GM23338 (cell line): ENCODE results near the gene NRSN2. TPM values are rescaled to one million over a fixed set of nuclear protein-coding genes. Genes with fewer than 3 reads are reported as not detected.

Source experiments
- ATAC-seq: fragments of 200-7000 bp; cut with Tn5 transposase; 3 replicates; pipeline ENCODE4 v1.9.1; 2020
- DNase-seq: peaks from one replicate; pipeline ENCODE4 v3.0.0-alpha.2; 2015; ENCODE audit warnings: low spot score
- H2AFZ ChIP-seq: fragments of 200-600 bp; sonication (generic); 2 replicates; pipeline ENCODE4 v1.8.0; 2016; ENCODE audit warnings: antibody characterized with exemption, mild to moderate bottlenecking, moderate library complexity
- H3F3A ChIP-seq: fragments of 200-600 bp; sonication (generic); replicated peaks from 2 replicates; pipeline ENCODE4 v1.8.0; 2017; ENCODE audit warnings: antibody characterized with exemption, mixed run types, low read depth
- H3K27ac ChIP-seq: fragments of 200-600 bp; sonication (generic); 2 replicates; pipeline ENCODE4 v1.6.1; 2016; ENCODE audit warnings: low read depth
- H3K27me3 ChIP-seq: fragments of 200-600 bp; sonication (generic); 2 replicates; pipeline ENCODE4 v1.8.0; 2016; ENCODE audit warnings: mild to moderate bottlenecking, mixed run types, moderate library complexity; ENCODE audit not compliant: insufficient read depth
- H3K36me3 ChIP-seq: fragments of 200-600 bp; sonication (generic); 2 replicates; pipeline ENCODE4 v1.8.0; 2016; ENCODE audit warnings: mild to moderate bottlenecking; ENCODE audit not compliant: insufficient read depth
- H3K4me1 ChIP-seq: fragments of 200-600 bp; sonication (generic); 2 replicates; pipeline ENCODE4 v1.8.0; 2016; ENCODE audit warnings: mild to moderate bottlenecking, moderate library complexity; ENCODE audit not compliant: insufficient read depth
- H3K4me2 ChIP-seq: fragments of 200-600 bp; sonication (generic); 2 replicates; pipeline ENCODE4 v1.7.1; 2017; ENCODE audit warnings: mixed run types
- H3K4me3 ChIP-seq: fragments of 200-600 bp; sonication (generic); 2 replicates; pipeline ENCODE4 v1.6.1; 2016; ENCODE audit warnings: mixed run types
- H3K79me2 ChIP-seq: fragments of 200-600 bp; sonication (generic); replicated peaks from 2 replicates; pipeline ENCODE4 v1.8.0; 2017; ENCODE audit warnings: mild to moderate bottlenecking; ENCODE audit not compliant: insufficient read depth
- H3K9me2 ChIP-seq: fragments of 200-600 bp; sonication (generic); 2 replicates; pipeline ENCODE4 v1.8.0; 2017; ENCODE audit not compliant: insufficient read depth
- H4K20me1 ChIP-seq: fragments of 200-600 bp; sonication (generic); replicated peaks from 2 replicates; pipeline ENCODE4 v1.8.0; 2017; ENCODE audit warnings: mild to moderate bottlenecking; ENCODE audit not compliant: insufficient read depth
- H3K27ac Mint-ChIP-seq: 2 replicates; pipeline ENCODE4 v1.8.0; 2020; ENCODE audit warnings: inconsistent platforms, mild to moderate bottlenecking, moderate library complexity, mixed read lengths
- H3K27me3 Mint-ChIP-seq: 3 replicates; pipeline ENCODE4 v1.8.0; 2022; ENCODE audit warnings: low read depth, mild to moderate bottlenecking, moderate library complexity, mixed read lengths, inconsistent platforms; ENCODE audit not compliant: insufficient read depth, poor library complexity
- H3K36me3 Mint-ChIP-seq: 3 replicates; pipeline ENCODE4 v1.8.0; 2021; ENCODE audit warnings: low read depth, mild to moderate bottlenecking, inconsistent platforms, moderate library complexity, mixed read lengths
- H3K4me1 Mint-ChIP-seq: 3 replicates; pipeline ENCODE4 v1.8.0; 2020; ENCODE audit warnings: mild to moderate bottlenecking, inconsistent platforms, mixed read lengths
- H3K4me3 Mint-ChIP-seq: 3 replicates; pipeline ENCODE4 v1.8.0; 2021; ENCODE audit warnings: moderate library complexity, mild to moderate bottlenecking, inconsistent platforms, mixed read lengths
- H3K9me3 Mint-ChIP-seq: 3 replicates; pipeline ENCODE4 v1.8.0; 2020; ENCODE audit warnings: moderate library complexity, mild to moderate bottlenecking, inconsistent platforms, mixed read lengths
- CREB1 ChIP-seq: fragments of 250-450 bp; sonication (Bioruptor Pico); IDR thresholded peaks from 2 replicates; pipeline ENCODE4 v1.5.0; 2020; ENCODE audit warnings: low read depth, mild to moderate bottlenecking, moderate library complexity
- EZH2 ChIP-seq: fragments of 200-600 bp; sonication (generic); IDR thresholded peaks from one replicate; pipeline ENCODE4 v1.8.0; 2017; ENCODE audit warnings: antibody characterized with exemption, mild to moderate bottlenecking, low read depth; ENCODE audit not compliant: unreplicated experiment
- EZH2phosphoT487 ChIP-seq: fragments of 200-600 bp; sonication (generic); IDR thresholded peaks from one replicate; pipeline ENCODE4 v1.8.1; 2018; ENCODE audit warnings: antibody characterized with exemption; ENCODE audit not compliant: unreplicated experiment
- JUNB ChIP-seq: IDR thresholded peaks from one replicate; pipeline ENCODE4 v1.6.1; 2016; ENCODE audit warnings: antibody characterized with exemption; ENCODE audit not compliant: unreplicated experiment
- NANOG ChIP-seq: IDR thresholded peaks from 2 replicates; pipeline ENCODE4 v1.6.1; 2016; ENCODE audit warnings: antibody characterized with exemption, borderline replicate concordance
- POLR2AphosphoS5 ChIP-seq: IDR thresholded peaks from 2 replicates; pipeline ENCODE4 v1.6.1; 2016; ENCODE audit warnings: antibody characterized with exemption, low read depth
- STAT1 ChIP-seq: IDR thresholded peaks from one replicate; pipeline ENCODE4 v1.6.1; 2016; ENCODE audit warnings: antibody characterized with exemption; ENCODE audit not compliant: unreplicated experiment
- ZNF114 ChIP-seq: fragments of 250-450 bp; sonication (Bioruptor Pico); IDR thresholded peaks from 2 replicates; pipeline ENCODE4 v1.5.0; 2020; ENCODE audit warnings: mild to moderate bottlenecking, moderate library complexity
- polyA plus RNA-seq: library from polyadenylated mRNA; unstranded; fragments of >200 nt; fragmentation: Nextera tagmentation; extraction: Ambion mirVana; gene quantifications from 2 replicates; pipeline ENCODE4 v1.2.1, GENCODE V29; 2016
- total RNA-seq: library from RNA; depleted of rRNA; stranded (reverse); fragments of >200 nt; shearing (Covaris generic); gene quantifications from 2 replicates; pipeline ENCODE4 v1.2.3, GENCODE V29; 2014
- TF ChIP-seq, protein P1 (sequence below): IDR thresholded peaks from one replicate; pipeline ENCODE4 v1.6.1; 2018; ENCODE audit warnings: antibody characterized with exemption; ENCODE audit not compliant: unreplicated experiment
- TF ChIP-seq, protein P2 (sequence below): IDR thresholded peaks from 2 replicates; pipeline ENCODE4 v1.6.1; 2016; ENCODE audit warnings: antibody characterized with exemption

Gene NRSN2
- total and polyA plus RNA-seq, 2 experiments from 2014 or later: 14.4 to 17.9 TPM

DNA sequence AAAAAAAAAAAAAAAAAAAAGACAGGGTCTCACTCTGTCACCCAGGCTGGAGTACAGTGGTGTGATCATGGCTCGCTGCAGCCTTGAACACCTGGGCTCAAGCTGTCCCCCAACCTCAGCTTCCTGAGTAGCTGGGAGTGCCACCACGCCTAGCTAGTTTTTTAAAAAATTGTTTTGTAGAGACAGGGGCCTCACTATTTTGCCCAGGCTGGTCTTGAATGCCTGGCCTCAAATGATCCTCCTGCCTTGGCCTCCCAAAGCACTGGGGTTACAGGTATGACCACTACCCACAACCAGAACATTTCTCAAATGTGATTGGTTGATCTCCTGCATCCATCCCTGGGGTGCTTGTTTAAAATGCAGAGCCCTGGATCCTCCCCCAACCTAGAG is 55.6 kb downstream of the NRSN2 start (continued):
- TF ChIP-seq, protein P1, sequence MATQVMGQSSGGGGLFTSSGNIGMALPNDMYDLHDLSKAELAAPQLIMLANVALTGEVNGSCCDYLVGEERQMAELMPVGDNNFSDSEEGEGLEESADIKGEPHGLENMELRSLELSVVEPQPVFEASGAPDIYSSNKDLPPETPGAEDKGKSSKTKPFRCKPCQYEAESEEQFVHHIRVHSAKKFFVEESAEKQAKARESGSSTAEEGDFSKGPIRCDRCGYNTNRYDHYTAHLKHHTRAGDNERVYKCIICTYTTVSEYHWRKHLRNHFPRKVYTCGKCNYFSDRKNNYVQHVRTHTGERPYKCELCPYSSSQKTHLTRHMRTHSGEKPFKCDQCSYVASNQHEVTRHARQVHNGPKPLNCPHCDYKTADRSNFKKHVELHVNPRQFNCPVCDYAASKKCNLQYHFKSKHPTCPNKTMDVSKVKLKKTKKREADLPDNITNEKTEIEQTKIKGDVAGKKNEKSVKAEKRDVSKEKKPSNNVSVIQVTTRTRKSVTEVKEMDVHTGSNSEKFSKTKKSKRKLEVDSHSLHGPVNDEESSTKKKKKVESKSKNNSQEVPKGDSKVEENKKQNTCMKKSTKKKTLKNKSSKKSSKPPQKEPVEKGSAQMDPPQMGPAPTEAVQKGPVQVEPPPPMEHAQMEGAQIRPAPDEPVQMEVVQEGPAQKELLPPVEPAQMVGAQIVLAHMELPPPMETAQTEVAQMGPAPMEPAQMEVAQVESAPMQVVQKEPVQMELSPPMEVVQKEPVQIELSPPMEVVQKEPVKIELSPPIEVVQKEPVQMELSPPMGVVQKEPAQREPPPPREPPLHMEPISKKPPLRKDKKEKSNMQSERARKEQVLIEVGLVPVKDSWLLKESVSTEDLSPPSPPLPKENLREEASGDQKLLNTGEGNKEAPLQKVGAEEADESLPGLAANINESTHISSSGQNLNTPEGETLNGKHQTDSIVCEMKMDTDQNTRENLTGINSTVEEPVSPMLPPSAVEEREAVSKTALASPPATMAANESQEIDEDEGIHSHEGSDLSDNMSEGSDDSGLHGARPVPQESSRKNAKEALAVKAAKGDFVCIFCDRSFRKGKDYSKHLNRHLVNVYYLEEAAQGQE: no peak
- TF ChIP-seq POLR2AphosphoS5 (no peak), EZH2 (no peak), STAT1 (no peak), CREB1 (CRISPR knock-in tag) (no peak), ZNF114 (CRISPR knock-in tag) (no peak)

DNA sequence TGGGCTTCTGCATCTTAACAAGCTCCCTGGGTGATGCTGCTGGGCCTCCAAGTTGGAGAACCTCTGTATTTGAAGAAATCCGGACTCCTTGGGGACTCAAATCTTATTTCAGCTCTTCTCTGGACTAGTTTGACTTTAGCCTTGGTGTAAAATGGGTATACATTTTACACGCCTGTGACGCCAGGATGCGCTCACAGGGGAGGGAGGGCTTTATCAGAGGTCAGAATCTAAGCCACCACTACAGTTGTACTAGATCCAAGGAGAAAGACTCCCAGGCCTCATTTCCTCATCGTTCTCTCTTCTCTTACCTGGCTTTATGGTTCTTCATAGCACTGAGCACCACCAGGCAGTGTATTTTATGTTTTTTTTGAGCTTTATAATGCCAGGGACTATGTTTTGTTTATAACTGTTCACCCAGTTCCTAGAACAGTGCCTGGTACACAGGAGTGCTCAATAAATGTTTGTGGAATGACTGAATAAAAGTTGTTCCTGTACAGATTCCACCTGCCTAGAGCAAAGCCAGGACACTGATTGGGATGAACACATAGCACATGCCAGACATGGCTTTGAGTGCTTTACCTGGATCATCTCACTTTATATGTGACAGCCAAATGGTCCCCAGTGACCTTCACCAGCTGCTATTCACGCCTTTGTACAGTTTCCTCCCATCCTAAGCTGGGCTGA is 56.1 kb downstream of the NRSN2 start:
- H3K4me3 ChIP-seq: no peak overlapping the region
- DNase-seq: no peak
- Mint-ChIP-seq H3K27ac (no peak overlapping the region), H3K36me3 (peaks cover 6% of the 10 kb centered on the region; the same call in 1 of the 3 replicates), H3K4me1 (peaks cover 26% of the 10 kb centered on the region), H3K27me3 (peaks cover 10% of the 10 kb centered on the region), H3K4me3 (no peak overlapping the region), H3K9me3 (peaks cover 5% of the 10 kb centered on the region)
- H3K79me2 ChIP-seq: no peaks in the 10 kb centered on the region
- no peak overlapping the region for H3K27ac ChIP-seq
- peaks cover 5% of the 10 kb centered on the region; the same call in 1 of the 2 replicates for H3F3A ChIP-seq
- TF ChIP-seq JUNB: no peak
- TF ChIP-seq POLR2AphosphoS5: no peak
- TF ChIP-seq ZNF114 (CRISPR knock-in tag): no peak
- TF ChIP-seq NANOG: no peak
- H3K36me3 ChIP-seq: no peaks in the 10 kb centered on the region
- ATAC-seq: no peak
- no peaks in the 10 kb centered on the region for H4K20me1 ChIP-seq
- H2AFZ ChIP-seq: no peak overlapping the region
- no peaks in the 10 kb centered on the region for H3K9me2 ChIP-seq
- H3K27me3 ChIP-seq: no peaks in the 10 kb centered on the region
- H3K4me1 ChIP-seq: peaks cover 12% of the 10 kb centered on the region
- H3K4me2 ChIP-seq: no peak overlapping the region

DNA sequence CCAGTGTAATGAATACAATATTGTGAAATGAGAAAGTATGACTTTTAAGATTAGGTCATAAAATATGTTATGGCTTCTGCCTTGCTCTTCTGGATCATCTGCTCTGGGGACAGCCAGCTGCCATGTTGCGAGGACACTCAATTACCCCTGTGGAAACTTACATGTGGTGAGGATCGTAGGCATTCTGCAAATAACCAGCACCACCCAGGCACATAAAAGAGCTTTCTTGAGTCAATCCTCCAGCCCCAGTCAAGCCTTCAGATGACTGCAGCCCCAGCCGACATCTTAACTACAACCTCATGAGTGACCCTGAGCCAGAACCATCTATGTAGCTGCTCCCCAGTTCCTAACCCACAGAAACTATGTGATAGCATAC is 56.7 kb downstream of the NRSN2 start:
- ATAC-seq (no peak), DNase-seq (no peak)
- no peak overlapping the region for H3K4me3 ChIP-seq
- peaks cover 4% of the 10 kb centered on the region for H3K79me2 ChIP-seq
- peaks cover 3% of the 10 kb centered on the region; the same call in 1 of the 3 replicates for H3K36me3 Mint-ChIP-seq
- H3K4me1 Mint-ChIP-seq: peaks cover 26% of the 10 kb centered on the region
- H3K9me3 Mint-ChIP-seq: peaks cover 5% of the 10 kb centered on the region
- no peak overlapping the region for H3K27ac Mint-ChIP-seq
- H2AFZ ChIP-seq: no peak overlapping the region
- H3K4me2 ChIP-seq: no peak overlapping the region
- no peak overlapping the region for H3K27ac ChIP-seq
- H3F3A ChIP-seq: peaks cover 5% of the 10 kb centered on the region; the same call in 1 of the 2 replicates
- H3K4me3 Mint-ChIP-seq: no peak overlapping the region
- H3K9me2 ChIP-seq: no peaks in the 10 kb centered on the region
- peaks cover 12% of the 10 kb centered on the region for H3K4me1 ChIP-seq
- no peaks in the 10 kb centered on the region for H3K36me3 ChIP-seq
- H3K27me3 Mint-ChIP-seq: peaks cover 9% of the 10 kb centered on the region
- H3K27me3 ChIP-seq: no peaks in the 10 kb centered on the region
- no peaks in the 10 kb centered on the region for H4K20me1 ChIP-seq
- TF ChIP-seq NANOG (no peak), POLR2AphosphoS5 (no peak), EZH2phosphoT487 (no peak), CREB1 (CRISPR knock-in tag) (no peak)
- TF ChIP-seq, protein P1: no peak
- TF ChIP-seq, protein P2, sequence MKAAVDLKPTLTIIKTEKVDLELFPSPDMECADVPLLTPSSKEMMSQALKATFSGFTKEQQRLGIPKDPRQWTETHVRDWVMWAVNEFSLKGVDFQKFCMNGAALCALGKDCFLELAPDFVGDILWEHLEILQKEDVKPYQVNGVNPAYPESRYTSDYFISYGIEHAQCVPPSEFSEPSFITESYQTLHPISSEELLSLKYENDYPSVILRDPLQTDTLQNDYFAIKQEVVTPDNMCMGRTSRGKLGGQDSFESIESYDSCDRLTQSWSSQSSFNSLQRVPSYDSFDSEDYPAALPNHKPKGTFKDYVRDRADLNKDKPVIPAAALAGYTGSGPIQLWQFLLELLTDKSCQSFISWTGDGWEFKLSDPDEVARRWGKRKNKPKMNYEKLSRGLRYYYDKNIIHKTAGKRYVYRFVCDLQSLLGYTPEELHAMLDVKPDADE: no peak
